HG02973 (cell line): ENCODE measurements around the gene PNPLA7.
"Not testable (repeated sequence)": the region's sequence is repeated elsewhere in the genome, so short reads cannot be mapped to it uniquely, and the experiment has no call there.

Experiments used
- ATAC-seq: cut with Tn5 transposase; IDR thresholded peaks from one replicate; pipeline ENCODE4 v1.9.1; 2021; ENCODE audit warnings: moderate library complexity; ENCODE audit not compliant: unreplicated experiment

Gene PNPLA7

DNA sequence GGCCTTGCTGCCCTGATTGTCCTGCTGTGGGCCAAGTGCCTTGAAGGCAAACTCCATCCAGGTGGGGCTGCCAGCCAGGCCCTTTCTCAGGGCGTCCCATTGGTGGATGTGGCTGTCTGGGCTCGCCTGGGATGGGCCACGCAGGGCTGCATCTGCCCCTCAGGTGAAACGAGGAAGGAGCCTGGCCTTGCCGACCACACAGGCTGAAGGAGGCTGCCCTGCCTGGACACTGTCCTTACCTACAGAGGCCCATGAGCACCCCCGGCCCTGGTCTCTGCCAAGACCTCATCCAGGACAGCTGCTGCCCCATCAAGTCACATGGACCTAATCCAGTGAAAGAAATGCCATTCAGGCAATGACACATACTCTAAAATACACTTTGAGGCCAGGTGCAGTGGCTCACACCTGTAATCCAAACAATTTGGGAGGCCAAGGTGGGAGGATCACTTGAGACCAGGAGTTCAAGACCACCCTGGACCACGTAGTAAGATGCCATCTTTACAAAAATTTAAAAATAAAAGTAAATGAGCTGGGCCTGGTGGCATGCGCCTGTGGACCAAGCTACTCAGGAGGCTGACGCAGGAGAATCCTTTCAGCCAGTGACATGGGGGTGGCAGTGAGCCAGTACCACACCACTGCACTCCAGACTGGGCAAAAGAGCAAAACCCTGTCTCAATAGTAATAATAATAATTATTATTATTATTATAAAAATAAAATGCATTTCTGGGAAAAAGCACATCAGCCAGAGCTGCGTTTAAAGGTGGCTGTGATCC, 33.9 kb downstream of the PNPLA7 start:
- no peak for ATAC-seq

DNA sequence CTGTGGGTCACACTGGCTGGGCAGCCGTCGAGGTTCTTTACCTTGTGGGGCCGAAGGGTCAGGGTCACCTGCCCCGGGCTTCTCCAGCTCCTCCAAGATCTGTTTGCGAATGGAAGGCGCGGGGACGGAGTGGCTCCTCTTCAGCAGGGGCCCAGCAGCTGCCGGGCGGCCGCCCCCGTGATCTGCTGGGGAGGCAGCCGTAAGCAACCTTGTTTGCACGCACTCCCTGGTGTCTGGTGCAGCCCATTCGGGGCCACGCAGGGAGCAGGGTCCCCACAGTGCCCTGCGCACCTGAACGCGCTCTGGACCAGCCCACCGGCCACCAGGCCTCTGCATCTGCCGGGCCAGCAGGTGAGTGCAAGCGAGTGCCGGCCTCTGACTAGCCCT, 34.9 kb downstream of the PNPLA7 start:
- no peak for ATAC-seq

DNA sequence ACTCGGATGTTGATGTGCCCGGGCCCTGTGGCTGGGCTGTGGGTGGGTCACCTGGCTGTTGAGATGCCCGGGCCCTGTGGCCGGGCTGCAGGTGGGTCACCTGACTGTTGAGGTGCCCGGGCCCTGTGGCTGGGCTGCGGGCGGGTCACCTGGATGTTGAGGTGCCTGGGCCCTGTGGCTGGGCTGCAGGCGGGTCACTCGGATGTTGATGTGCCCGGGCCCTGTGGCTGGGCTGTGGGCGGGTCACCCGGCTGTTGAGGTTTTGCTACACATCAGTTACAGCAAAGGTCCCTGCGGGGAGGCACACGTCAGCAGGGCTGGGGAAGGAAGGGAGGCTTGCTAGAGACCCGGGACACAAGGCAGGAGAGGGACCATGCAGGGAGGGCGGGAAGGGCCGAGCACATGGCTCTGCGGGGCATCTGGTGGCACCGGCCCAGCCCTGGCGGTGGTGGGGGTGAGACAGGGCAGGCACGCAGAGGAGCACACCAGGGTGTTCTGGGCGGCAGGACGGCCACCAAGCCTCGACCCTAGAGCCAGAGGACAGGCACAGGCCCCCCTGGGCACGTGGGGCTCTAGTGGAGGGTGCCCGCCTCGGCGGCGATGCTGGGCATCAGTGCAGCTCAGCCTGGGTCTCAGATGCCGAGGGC, 35.4 kb downstream of the PNPLA7 start:
- no peak for ATAC-seq

DNA sequence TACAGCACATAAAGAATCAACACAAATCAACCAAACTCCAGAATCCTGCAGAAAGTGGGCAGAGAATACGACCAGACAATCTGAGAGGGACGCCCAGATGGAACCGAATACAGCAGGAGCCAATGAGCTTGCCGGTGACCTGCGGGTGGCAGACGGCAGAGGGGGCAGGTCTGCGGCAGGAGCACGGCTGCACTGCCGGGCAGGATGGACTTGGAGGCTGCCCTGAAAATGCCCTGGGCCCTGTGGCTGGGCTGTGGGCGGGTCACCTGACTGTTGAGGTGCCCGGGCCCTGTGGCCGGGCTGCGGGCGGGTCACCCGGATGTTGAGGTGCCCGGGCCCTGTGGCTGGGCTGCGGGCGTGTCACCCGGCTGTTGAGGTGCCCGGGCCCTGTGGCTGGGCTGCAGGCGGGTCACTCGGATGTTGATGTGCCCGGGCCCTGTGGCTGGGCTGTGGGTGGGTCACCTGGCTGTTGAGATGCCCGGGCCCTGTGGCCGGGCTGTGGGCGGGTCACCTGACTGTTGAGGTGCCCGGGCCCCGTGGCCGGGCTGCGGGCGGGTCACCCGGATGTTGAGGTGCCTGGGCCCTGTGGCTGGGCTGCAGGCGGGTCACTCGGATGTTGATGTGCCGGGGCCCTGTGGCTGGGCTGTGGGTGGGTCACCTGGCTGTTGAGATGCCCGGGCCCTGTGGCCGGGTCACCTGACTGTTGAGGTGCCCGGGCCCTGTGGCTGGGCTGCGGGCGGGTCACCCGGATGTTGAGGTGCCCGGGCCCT, 36.2 kb downstream of the PNPLA7 start:
- ATAC-seq: not testable (repeated sequence)

DNA sequence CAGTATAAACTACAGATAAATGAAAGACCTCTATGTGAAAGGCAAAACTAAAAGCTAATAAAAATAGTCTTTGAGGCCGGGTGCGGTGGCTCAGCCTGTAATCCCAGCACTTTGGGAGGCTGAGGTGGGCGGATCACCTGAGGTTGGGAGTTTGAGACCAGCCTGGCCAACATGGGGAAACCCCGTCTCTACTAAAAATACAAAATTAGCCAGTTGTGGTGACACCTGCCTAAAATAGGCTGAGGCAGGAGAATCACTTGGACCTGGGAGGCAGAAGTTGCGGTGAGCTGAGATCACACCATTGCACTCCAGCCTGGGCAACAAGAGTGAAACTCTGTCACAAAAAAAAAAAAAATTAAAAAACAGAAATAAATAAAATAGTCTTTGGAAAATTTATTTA, 37.1 kb downstream of the PNPLA7 start:
- ATAC-seq: not testable (repeated sequence)

DNA sequence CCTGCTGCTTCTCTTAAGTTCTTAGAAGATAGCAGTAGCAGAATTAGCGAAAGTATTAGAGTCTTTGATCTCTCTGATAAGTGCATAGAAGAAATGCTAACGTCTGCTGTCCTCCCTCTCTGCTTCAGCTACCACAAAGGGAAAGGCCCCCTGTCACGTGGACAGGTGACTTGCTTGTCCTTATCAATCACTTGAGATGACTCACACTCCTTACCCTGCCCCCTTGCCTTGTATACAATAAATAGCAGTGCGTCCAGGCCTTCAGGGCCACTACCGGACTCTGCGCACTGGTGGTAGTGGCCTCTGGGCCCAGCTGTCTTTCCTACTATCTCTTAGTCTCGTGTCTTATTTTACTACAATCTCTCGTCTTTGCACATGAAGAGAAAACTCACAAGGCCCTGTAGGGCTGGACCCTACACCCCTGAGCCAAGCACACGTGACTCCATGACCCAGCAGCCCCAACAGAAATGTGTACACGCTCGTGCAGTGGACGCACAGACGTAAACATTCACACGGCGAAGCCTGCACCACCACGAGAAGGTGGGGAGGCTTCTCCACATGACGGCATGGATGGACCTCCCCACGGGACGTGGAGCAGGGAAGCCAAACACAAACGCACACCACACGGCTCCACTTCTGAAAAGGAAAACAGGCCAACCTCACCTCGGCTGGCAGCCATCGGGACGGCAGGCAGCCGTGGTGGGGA, 38.3 kb downstream of the PNPLA7 start:
- ATAC-seq: no peak

DNA sequence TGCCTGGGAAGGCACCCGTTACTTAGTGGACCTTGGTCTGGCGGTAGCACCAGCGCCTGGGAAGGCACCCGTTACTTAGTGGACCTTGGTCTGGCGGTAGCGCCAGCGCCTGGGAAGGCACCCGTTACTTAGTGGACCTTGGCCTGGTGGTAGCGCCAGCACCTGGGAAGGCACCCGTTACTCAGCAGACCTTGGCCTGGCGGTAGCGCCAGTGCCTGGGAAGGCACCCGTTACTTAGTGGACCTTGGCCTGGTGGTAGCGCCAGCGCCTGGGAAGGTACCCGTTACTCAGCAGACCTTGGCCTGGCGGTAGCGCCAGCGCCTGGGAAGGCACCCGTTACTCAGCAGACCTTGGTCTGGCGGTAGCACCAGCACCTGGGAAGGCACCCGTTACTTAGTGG, 39.1 kb downstream of the PNPLA7 start:
- not testable (repeated sequence) for ATAC-seq

DNA sequence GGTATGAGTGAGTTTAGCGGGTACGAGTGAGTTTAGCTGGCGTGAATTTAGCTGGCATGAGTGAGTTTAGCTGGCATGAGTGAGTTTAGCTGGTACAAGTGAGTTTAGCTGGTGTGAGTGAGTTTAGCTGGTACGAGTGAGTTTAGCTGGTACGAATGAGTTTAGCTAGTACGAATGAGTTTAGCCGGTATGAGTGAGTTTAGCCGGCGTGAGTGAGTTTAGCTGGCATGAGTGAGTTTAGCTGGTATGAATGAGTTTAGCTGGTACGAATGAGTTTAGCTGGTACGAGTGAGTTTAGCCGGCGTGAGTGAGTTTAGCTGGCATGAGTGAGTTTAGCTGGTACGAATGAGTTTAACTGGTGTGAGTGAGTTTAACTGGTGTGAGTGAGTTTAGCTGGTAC, 41.0 kb downstream of the PNPLA7 start:
- ATAC-seq: no peak

DNA sequence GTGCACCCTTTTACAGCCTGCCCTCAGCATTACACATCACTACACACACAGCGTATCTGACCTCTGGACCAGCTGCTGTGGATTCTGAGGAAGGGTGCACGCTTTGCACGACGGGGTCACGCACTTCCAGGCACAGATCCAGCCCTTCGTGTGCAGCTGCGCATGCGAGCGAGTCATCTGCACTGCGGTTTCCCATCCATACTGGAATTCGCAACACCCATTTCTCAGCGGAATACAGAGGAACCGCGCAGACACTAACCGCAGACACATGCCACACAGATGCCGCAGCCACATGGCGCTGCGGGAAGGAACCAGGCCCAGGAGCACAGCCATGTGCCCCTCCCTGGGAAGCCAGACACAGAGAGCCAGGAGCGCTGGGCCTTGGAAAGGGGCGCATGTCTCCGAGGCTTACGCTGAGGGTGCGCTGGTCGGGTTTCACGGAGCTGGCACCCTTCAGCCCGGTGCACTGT, 43.5 kb downstream of the PNPLA7 start:
- ATAC-seq: no peak

DNA sequence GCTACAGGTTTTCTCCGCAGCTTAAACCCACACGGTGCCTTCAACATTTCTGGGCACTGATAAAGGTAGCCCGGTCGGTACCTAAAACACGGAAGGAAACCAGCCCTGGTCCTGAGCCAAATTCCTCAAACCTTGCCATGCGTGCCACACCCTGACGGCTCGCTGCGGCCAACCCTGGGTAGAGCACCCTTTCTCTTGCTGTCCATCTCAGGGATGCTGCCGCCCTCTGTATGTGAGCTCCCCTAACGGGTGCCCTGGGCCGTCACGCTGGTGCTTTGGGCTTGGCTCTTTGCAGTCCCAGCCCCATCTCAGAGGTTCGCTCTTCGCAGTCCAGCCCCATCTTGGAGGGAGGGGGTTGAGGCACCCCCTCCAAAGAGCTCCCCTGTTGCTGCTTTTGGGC, 43.9 kb downstream of the PNPLA7 start:
- ATAC-seq: no peak

DNA sequence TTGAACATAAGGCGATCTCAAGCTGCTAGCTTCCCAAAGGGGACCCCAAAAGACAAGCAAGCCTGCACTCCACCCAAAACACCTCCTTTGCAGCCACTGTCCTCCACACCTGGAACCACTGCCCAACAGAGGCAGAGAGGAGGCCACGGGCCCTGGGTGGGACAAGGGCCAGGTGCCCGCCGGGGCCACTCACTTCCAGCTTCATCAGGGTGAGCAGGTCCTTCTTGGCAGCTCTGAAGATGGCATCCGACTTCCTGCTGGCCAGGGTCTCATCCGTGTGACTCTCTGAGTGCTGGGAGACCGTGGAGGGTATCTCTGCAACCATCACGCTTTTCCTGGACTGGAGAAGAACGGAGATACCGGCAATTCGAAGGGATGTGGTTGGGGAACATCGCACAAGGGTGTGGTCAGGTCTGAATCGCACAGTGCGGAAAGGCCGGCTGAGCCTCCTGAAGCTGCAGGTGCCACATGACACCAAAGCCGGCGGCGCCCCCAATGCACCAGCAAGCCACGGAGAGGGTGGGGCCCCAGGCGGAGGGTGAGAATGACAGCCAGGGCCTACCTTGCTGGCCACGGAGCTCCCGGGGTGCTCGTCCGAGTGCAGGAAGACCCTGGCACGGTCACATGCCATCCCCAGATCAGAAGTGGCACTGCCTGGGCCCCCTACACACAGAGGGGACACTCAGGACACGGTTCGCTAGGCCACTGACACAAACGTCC, 44.6 kb downstream of the PNPLA7 start:
- ATAC-seq: no peak

DNA sequence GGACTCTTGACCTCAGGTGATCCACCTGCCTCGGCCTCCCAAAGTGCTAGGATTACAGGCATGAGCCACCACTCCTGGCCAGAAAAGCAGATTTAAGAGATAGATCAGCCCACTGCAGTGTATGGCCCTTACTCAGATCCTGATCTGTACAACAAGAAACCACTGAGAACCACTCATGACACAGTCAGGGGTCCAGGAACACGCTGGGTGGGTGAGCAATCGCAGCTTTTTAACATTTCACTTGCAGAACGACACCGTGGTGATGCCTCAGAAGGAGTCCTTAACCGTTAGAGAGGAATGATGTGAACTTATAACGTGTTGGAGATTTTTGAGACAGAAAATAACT, 45.8 kb downstream of the PNPLA7 start:
- ATAC-seq: no peak

DNA sequence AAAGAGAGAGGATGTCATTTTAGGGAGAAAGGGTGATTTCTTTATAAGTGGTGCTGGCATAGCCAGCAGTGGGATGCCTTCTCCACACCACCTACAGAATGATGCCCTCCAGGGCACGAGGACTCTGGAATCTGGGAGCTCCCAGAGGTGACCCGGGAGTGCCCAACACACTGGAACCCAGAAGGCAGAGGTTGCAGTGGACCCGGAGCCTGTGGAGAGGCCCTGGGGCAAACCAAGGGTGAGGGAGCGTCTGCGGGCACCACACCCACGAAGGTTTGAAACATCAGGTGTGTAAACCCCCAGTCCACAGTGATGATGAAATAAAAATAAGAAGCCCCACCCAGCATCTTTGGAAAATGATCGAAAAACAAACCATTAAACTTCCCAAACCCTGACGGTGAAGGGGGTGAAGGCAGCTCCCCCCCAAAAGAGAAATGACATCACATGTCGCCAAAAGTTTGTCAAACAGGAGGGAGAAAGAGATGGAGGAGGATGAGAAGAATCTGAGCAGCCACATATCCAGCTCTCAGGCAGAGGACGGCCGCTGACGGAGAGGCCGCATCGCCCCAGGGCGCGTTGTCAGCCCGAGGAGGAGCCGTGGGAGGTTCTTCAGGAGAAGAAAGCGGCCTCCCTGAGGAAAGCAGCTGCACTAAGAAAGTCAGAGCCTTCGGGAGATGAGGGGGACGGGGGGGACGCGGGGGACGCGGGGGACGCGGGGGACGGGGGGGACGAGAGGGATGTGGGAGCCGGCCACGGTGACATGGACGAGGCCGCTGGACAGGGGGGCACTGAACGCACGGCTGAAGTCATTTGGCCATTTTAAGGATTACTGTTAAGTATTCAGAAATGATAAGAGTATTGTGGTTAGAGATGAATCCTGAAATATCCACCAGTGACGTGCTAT, 47.9 kb downstream of the PNPLA7 start:
- no peak for ATAC-seq

DNA sequence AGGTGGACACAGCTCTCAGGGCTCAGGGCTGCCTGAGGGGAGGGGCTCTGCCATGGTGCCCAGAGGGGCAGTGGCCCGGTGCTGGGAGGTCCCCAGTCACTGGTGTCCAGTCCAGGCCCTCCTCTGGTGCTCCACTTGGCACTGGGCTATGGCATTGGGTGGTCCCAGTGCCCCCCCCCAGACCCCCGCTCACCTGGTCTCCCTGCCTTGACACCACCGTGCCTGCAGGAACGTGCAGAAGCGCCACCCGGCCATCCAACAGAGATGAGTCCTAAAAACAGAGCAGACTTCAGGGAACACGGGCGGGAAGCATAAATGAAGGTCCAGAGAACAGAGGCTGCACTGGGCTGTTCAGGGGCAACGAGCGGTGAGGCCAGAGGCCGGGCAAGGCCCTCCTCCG, 48.7 kb downstream of the PNPLA7 start:
- no peak for ATAC-seq

DNA sequence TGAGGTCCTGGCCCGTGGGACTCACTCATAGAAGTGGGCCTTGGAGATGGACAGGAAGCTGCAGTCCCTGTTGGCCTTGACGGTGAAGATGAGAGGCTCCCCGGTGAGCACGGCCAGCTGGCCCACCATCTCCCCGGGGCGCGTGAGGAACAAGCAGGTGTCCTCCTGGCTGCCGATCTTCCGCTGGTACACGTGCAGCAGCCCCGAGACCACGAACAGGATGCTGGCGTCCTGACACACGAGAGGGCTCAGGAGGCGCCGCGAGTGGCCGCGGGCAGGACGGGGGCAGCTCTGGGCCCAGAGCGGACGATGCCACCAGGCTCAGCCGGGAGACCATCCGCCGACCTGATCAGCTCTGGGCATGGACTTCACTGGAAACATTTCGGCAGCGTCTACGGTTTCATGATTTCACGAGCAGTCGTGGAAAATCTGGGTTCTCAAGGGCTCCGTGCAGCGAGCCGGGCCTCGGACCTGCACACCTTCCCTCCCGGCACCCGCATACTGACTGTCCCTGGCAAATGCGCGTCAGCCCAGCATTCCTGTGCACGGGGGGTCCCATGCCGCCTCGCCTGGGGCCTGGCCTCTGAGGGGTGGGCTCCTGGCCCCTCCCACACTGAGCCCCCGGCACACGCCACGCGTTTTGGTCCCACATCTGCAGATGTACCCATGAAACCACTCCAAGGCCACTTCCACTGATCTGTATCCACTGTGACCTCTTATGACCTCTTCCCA, 49.4 kb downstream of the PNPLA7 start:
- no peak for ATAC-seq

DNA sequence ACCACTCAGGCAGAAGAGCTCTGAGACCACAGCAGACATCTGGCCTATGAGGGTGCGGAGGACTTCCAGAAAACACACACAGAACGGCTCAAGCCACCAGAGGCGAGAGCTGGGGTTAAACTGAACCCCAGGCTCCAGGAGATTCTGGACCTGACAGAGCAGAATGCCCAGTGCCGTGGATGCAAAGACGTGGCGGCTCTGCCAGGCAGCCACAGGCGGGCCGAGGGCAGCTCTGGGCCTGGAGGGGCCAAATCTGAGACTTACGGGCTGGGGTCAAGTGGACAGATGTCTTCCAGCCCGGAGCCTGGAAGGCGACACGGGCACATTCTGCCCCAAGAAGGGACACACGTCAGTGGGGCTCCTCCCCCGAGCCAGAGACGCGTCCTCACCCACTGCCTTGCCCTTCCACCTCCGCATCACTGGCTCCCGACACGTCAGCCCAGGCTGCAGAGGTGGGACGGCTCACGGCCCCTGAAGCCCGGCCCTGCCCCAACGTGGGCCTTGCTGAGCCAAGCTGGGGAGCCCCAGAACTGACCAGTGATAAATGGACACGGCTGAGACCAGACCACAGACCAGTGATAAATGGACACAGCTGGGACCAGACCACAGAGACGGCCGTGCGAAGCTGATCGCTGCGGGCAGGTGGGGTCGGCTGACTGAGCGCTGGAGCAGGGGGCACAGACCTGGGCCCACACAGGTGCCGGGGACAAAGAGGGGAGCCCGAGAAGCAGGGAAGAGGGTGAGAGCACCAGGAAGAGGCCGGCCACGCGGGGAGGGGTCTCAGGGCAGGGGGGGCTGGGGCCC, 50.1 kb downstream of the PNPLA7 start:
- no peak for ATAC-seq

DNA sequence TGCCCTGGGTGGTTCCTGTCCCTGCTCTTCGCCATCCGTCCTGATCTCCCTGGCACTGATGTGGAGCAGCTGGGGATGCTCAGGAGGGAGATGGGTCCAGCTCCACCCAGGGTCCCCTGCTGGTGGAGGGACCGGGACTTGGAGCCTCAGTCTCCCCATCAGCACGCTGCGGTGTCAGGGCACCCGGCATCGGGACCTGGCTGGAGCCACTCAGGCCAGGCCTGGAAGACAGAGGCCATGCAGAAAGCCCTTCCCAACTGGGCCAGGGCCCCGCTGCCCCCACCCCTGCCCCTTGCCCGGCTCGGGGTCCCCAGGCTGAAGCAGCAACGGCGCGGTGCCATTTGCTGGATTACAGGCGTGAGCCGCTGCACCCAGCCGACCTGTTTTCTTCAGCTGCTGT, 50.8 kb downstream of the PNPLA7 start:
- no peak for ATAC-seq

DNA sequence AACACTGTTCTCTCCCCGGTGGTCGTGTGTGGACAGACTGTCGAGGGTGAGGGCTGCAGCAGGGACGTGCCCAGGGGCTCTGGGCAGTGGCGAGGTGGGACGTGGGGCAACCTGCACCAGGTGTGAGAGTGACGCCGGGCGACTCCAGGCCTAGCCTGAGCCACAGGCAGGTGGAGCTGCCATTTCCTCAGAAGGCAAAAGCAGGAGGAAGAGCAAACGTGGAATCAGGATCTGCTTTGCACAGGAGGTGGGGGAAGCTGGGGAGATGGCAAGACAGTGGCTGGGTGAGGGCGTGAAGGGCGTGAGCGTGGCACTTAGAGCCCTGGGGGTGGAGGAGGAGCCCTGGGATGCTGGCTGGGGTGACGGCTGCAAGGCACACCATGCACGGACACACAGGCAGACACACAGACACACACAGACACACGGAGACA, 51.5 kb downstream of the PNPLA7 start:
- ATAC-seq: no peak
